HCT116 (cell line): ENCODE results near the gene GRIK2. TPM values are rescaled to one million over a fixed set of nuclear protein-coding genes. Genes with fewer than 3 reads are reported as not detected.

Experiments used
- ATAC-seq: fragments of 200-7000 bp; cut with Tn5 transposase; 2 replicates; pipeline ENCODE4 v1.9.1; 2020; ENCODE audit warnings: mild to moderate bottlenecking, moderate library complexity
- BruUV-seq: library from RNA; stranded (reverse); fragments of 400-500 nt; replicated peaks from 2 replicates; lab custom pipeline; 2021; lab: Mats Ljungman, UMichigan
- CTCF ChIA-PET: fragments of 300-600 bp; sonication (Branson Sonifier 250); formaldehyde crosslinking; loops from one replicate; lab custom pipeline; 2021; ENCODE audit warnings: antibody characterized with exemption; lab: Charles Lee
- POLR2A ChIA-PET: fragments of 300-600, 350-600 bp; sonication (Branson Sonifier 250); formaldehyde crosslinking; loops from one replicate; lab custom pipeline; 2021; ENCODE audit warnings: antibody characterized with exemption; lab: Charles Lee
- RAD21 ChIA-PET, 2 experiments: fragments of 300-600 bp; sonication (Branson Sonifier 250); formaldehyde crosslinking; loops; one replicate each; lab custom pipeline; 2023; ENCODE audit warnings: low total read pairs in 2 of 2; ENCODE audit not compliant: uncharacterized antibody in 2 of 2, unreplicated experiment in 2 of 2, low non-redundant PET in 1 of 2; lab: Charles Lee
- DNase-seq: peaks from one replicate; pipeline ENCODE4 v3.0.0-alpha.2; 2010; ENCODE audit warnings: low read depth, low spot score
- H2AFZ ChIP-seq: fragments of 200-600 bp; shearing (Covaris generic), sonication (generic); 2 replicates; pipeline ENCODE4 v1.6.1; 2017; ENCODE audit warnings: low read depth, mixed run types, mixed read lengths, antibody characterized with exemption, low read length; ENCODE audit not compliant: poor library complexity, severe bottlenecking
- H3K27ac ChIP-seq: 2 replicates; pipeline ENCODE4 v1.5.1; 2012; ENCODE audit warnings: low read depth, low read length
- H3K27me3 ChIP-seq: fragments of 200-600 bp; sonication (generic); 2 replicates; pipeline ENCODE4 v1.6.1; 2016; ENCODE audit warnings: mixed run types, low read length, mixed read lengths; ENCODE audit not compliant: insufficient read depth
- H3K36me3 ChIP-seq, 2 experiments: fragments of 200-500 bp in 1 of 2; fragments of 200-600 bp in 1 of 2; sonication (Bioruptor generic) in 1 of 2; sonication (generic) in 1 of 2; 2 replicates each; pipeline versions ENCODE4 v1.5.1 to v1.6.1; 2014 to 2016; ENCODE audit warnings: low read length in 2 of 2, inconsistent platforms in 1 of 2, mixed read lengths in 1 of 2, mixed run types in 1 of 2; ENCODE audit not compliant: insufficient read depth in 2 of 2, control insufficient read depth in 1 of 2
- H3K4me1 ChIP-seq, 2 experiments: fragments of 200-600 bp in 1 of 2; sonication (generic) in 1 of 2; 2 replicates each; pipeline versions ENCODE4 v1.5.1 to v1.6.1; 2012 to 2017; ENCODE audit warnings: low read length in 2 of 2, inconsistent platforms in 1 of 2, mild to moderate bottlenecking in 1 of 2, mixed read lengths in 1 of 2, mixed run types in 1 of 2, moderate library complexity in 1 of 2; ENCODE audit not compliant: insufficient read depth in 2 of 2, control insufficient read depth in 1 of 2
- H3K4me2 ChIP-seq: fragments of 200-600 bp; sonication (generic); 2 replicates; pipeline ENCODE4 v1.6.1; 2017; ENCODE audit warnings: mixed run types, low read length, mixed read lengths
- H3K4me3 ChIP-seq, 2 experiments: fragments of 200-600 bp in 1 of 2; sonication (generic) in 1 of 2; replicated peaks in 1 of 2; 2 replicates each; pipeline ENCODE4 v1.5.1; 2011 to 2016; ENCODE audit warnings: low read length in 2 of 2, control low read depth in 1 of 2, low read depth in 1 of 2, mild to moderate bottlenecking in 1 of 2, mixed read lengths in 1 of 2, mixed run types in 1 of 2
- H3K79me2 ChIP-seq: fragments of 200-600 bp; sonication (generic); 2 replicates; pipeline ENCODE4 v1.6.1; 2017; ENCODE audit warnings: mild to moderate bottlenecking, mixed run types, low read length, moderate library complexity, mixed read lengths; ENCODE audit not compliant: insufficient read depth
- H3K9ac ChIP-seq: fragments of 200-600 bp; sonication (generic); 2 replicates; pipeline ENCODE4 v1.6.1; 2016; ENCODE audit warnings: low read length, mixed read lengths
- H3K9me2 ChIP-seq: fragments of 200-600 bp; sonication (generic), shearing (Covaris generic); 2 replicates; pipeline ENCODE4 v1.6.1; 2017; ENCODE audit warnings: mixed run types, mild to moderate bottlenecking, moderate library complexity; ENCODE audit not compliant: insufficient read depth
- H3K9me3 ChIP-seq, 2 experiments: fragments of 200-500 bp in 1 of 2; fragments of 200-600 bp in 1 of 2; sonication (Bioruptor generic) in 1 of 2; sonication (generic) in 1 of 2; 2 replicates each; pipeline ENCODE4 v1.6.1; 2014 to 2017; ENCODE audit warnings: low read length in 2 of 2, mixed read lengths in 2 of 2, inconsistent platforms in 1 of 2, low read depth in 1 of 2, mild to moderate bottlenecking in 1 of 2, mixed run types in 1 of 2, moderate library complexity in 1 of 2; ENCODE audit not compliant: control insufficient read depth in 1 of 2, insufficient read depth in 1 of 2
- H4K20me1 ChIP-seq: fragments of 200-600 bp; sonication (generic), shearing (Covaris generic); 2 replicates; pipeline ENCODE4 v1.6.1; 2017; ENCODE audit warnings: mixed run types, mild to moderate bottlenecking, moderate library complexity; ENCODE audit not compliant: insufficient read depth
- EGR1 ChIP-seq: IDR thresholded peaks from 2 replicates; pipeline ENCODE4 v1.6.1; 2012; ENCODE audit warnings: low read depth
- EZH2phosphoT487 ChIP-seq: fragments of 200-600 bp; IDR thresholded peaks from 2 replicates; pipeline ENCODE4 v1.6.1; 2018; ENCODE audit warnings: antibody characterized with exemption, borderline replicate concordance
- FOSL1 ChIP-seq: IDR thresholded peaks from 2 replicates; pipeline ENCODE4 v1.6.1; 2012; ENCODE audit warnings: low read depth
- JUND ChIP-seq: IDR thresholded peaks from 2 replicates; pipeline ENCODE4 v1.6.1; 2012
- POLR2A ChIP-seq: IDR thresholded peaks from 2 replicates; pipeline ENCODE4 v1.7.0; 2011; ENCODE audit warnings: borderline replicate concordance; ENCODE audit not compliant: insufficient read depth, insufficient read length; ENCODE audit errors: extremely low read depth
- POLR2AphosphoS5 ChIP-seq: IDR thresholded peaks from 2 replicates; pipeline ENCODE4 v1.6.1; 2011; ENCODE audit warnings: mild to moderate bottlenecking, low read depth, low read length, moderate library complexity
- RAD21 ChIP-seq: IDR thresholded peaks from 2 replicates; pipeline ENCODE4 v1.6.1; 2012; ENCODE audit warnings: low read depth, mild to moderate bottlenecking
- SIN3A ChIP-seq: IDR thresholded peaks from 2 replicates; pipeline ENCODE4 v1.6.1; 2012; ENCODE audit warnings: low read depth
- ZFX ChIP-seq: fragments of 450-650 bp; IDR thresholded peaks from 2 replicates; pipeline ENCODE4 v1.6.1; 2017
- ZNF274 ChIP-seq: fragments of 200-500 bp; sonication (Bioruptor generic); IDR thresholded peaks from 2 replicates; pipeline ENCODE4 v1.6.1; 2014; ENCODE audit warnings: mild to moderate bottlenecking, low read depth, low read length, inconsistent platforms
- intact Hi-C: fragments of 100-400 bp; cut with micrococcal nuclease; formaldehyde crosslinking; loops from 2 replicates; pipeline ENCODE4 v1.10.0; 2022
- total RNA-seq: library from RNA; stranded (reverse); gene quantifications from one replicate; pipeline ENCODE4 v1.2.1, GENCODE V29; 2021; ENCODE audit not compliant: unreplicated experiment
- TF ChIP-seq, protein P1 (sequence below): IDR thresholded peaks from 2 replicates; pipeline ENCODE4 v1.6.1; 2012
- TF ChIP-seq, protein P2 (sequence below): IDR thresholded peaks from 2 replicates; pipeline ENCODE4 v1.6.1; 2012; ENCODE audit warnings: low read depth

Gene GRIK2
- total RNA-seq, 1 experiment from 2014 or later, result 0.64 TPM

- ChIA-PET RAD21 (no interaction called here), CTCF (no interaction called here), POLR2A (no interaction called here)
- no peaks in the 10 kb centered on the region for H3K4me1 ChIP-seq
- H3K79me2 ChIP-seq, result no peaks in the 10 kb centered on the region
- no peaks in the 10 kb centered on the region for H3K36me3 ChIP-seq
- H3K9ac ChIP-seq, result no peak overlapping the region
- no peak overlapping the region for H3K4me2 ChIP-seq
- no peak overlapping the region for H3K27ac ChIP-seq
- TF ChIP-seq POLR2AphosphoS5 (no peak), POLR2A (no peak), ZNF274 (no peak), SIN3A (no peak), EGR1 (no peak), FOSL1 (no peak), JUND (no peak), EZH2phosphoT487 (no peak), RAD21 (no peak), ZFX (no peak)
- TF ChIP-seq, protein P1, sequence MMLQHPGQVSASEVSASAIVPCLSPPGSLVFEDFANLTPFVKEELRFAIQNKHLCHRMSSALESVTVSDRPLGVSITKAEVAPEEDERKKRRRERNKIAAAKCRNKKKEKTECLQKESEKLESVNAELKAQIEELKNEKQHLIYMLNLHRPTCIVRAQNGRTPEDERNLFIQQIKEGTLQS, result no peak
- TF ChIP-seq, protein P2, sequence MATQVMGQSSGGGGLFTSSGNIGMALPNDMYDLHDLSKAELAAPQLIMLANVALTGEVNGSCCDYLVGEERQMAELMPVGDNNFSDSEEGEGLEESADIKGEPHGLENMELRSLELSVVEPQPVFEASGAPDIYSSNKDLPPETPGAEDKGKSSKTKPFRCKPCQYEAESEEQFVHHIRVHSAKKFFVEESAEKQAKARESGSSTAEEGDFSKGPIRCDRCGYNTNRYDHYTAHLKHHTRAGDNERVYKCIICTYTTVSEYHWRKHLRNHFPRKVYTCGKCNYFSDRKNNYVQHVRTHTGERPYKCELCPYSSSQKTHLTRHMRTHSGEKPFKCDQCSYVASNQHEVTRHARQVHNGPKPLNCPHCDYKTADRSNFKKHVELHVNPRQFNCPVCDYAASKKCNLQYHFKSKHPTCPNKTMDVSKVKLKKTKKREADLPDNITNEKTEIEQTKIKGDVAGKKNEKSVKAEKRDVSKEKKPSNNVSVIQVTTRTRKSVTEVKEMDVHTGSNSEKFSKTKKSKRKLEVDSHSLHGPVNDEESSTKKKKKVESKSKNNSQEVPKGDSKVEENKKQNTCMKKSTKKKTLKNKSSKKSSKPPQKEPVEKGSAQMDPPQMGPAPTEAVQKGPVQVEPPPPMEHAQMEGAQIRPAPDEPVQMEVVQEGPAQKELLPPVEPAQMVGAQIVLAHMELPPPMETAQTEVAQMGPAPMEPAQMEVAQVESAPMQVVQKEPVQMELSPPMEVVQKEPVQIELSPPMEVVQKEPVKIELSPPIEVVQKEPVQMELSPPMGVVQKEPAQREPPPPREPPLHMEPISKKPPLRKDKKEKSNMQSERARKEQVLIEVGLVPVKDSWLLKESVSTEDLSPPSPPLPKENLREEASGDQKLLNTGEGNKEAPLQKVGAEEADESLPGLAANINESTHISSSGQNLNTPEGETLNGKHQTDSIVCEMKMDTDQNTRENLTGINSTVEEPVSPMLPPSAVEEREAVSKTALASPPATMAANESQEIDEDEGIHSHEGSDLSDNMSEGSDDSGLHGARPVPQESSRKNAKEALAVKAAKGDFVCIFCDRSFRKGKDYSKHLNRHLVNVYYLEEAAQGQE, result no peak
- 0 out of 2 replicates have a peak, but pooled peaks cover under 1% of the 10 kb centered on the region for H3K27me3 ChIP-seq
- ATAC-seq (no peak), DNase-seq (no peak)
- no peak overlapping the region for H2AFZ ChIP-seq
- BruUV-seq, result no TSS peak
- H3K9me2 ChIP-seq, result no peaks in the 10 kb centered on the region
- intact Hi-C loops, result loop anchor here (5.0 to 10.0 kb wide), 3 partner anchors 245 to 1218 kb away; no protein-coding TSS in a partner anchor
- no peaks in the 10 kb centered on the region for H3K9me3 ChIP-seq
- H3K4me3 ChIP-seq, result no peak overlapping the region
- no peaks in the 10 kb centered on the region; the same call in 1 of the 2 replicates for H4K20me1 ChIP-seq
Measured at GRCh38 chr6:101399616-101400162, 6.2 kb downstream of the GRIK2 start.
